ENCODE measurements around the gene TJP2.

The TJP2 gene

DNA sequence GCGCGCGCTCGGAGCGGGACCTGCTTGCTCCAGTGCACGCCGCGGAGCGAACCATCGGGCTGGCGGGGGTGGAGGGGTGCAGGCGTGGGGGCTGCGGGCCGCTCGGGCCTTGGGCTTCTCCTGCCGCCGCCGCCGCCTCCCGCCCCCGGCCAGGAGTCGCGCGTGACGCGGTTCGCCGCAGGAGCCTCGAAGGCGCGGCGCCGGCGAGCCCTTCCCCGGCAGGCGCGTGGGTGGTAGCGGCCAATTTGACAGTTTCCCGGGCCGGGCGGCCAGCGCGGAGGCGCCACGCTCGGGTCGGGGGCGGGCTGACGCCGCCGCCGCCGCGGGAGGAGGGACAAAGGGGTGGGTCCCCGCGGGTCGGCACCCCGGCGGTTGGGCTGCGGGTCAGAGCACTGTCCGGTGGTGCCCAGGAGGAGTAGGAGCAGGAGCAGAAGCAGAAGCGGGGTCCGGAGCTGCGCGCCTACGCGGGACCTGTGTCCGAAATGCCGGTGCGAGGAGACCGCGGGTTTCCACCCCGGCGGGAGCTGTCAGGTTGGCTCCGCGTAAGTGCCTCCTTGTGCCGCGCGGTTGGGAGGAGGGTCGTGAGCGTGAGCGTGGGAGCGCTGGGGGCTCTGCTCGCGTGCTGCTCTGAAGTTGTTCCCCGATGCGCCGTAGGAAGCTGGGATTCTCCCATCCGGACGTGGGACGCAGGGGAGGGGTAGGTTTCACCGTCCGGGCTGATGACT lies at the start of gene TJP2:
TSS of gene TJP2 (plus strand) at position 387 of the 725 bp plus-strand sequence. CDS start at position 483, 96 bp downstream.
- DNase-seq (ENCODE audit: low read depth): no peak
- TF ChIP-seq, protein P1, sequence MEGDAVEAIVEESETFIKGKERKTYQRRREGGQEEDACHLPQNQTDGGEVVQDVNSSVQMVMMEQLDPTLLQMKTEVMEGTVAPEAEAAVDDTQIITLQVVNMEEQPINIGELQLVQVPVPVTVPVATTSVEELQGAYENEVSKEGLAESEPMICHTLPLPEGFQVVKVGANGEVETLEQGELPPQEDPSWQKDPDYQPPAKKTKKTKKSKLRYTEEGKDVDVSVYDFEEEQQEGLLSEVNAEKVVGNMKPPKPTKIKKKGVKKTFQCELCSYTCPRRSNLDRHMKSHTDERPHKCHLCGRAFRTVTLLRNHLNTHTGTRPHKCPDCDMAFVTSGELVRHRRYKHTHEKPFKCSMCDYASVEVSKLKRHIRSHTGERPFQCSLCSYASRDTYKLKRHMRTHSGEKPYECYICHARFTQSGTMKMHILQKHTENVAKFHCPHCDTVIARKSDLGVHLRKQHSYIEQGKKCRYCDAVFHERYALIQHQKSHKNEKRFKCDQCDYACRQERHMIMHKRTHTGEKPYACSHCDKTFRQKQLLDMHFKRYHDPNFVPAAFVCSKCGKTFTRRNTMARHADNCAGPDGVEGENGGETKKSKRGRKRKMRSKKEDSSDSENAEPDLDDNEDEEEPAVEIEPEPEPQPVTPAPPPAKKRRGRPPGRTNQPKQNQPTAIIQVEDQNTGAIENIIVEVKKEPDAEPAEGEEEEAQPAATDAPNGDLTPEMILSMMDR (IDR thresholded peaks at IDR 0.05; ENCODE audit: low read depth, low read length, missing control alignments): no peak
- in situ Hi-C loops (cut with HindIII; ENCODE audit: low sequenced_read_pairs): no loop called here
- H3K4me3 ChIP-seq (ENCODE audit: low read depth, low read length): peak within 1 kb of the TSS; percentile 77

DNA sequence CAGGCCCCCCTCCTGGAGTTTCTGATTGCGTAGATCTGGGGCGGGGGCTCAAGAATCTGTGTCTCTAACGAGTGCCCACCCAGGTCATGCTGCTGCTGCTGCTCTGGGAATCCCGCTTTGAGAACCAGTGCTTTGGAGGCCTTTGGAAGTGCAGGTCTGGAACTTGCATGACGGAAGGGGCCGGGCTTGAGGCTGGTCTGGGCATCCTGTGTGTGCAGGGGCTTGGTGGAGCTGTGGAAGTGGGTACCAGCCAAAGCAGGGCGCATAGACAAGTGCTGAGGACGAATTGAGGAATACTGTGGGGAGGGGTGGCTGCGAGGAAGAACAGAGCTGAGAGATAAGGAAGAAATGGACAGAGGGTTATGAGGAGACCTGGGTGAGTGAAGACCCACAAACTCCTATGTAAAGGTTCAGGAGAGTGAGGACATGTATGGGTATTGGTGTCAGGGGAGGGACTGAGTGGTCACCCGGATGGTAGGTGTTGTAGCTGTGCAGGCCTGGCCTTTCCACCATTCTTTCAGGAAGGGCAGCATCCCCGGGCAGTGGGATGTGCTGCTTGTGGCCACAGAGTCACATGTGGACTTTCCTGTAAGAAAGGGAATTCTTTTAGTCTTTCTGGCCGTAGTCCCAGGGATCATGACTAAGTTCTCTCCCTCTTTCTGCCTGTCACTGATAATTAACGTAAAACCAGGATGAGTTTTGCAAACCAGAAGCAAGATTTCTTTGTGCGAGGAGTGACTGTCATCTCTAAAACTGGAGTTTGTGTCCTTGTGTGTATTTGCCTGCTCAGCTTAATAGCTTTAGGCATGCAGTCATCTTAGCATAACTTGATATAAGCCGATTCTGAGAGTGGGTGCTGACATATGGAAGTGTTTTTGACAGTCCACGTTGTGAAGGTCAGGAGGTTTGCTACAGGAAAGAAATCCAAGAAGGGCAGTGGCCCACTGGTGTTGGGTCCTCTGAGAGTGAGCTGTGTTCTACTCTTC lies 43.3 kb upstream of the TJP2 start:
- DNase-seq (ENCODE audit: low read depth): peak; percentile 66
- in situ Hi-C loops (cut with HindIII; ENCODE audit: low sequenced_read_pairs): no loop called here
- TF ChIP-seq, protein P1 (IDR thresholded peaks at IDR 0.05; ENCODE audit: low read depth, low read length, missing control alignments): no peak
- H3K4me3 ChIP-seq (ENCODE audit: low read depth, low read length): no peak overlapping the region

DNA sequence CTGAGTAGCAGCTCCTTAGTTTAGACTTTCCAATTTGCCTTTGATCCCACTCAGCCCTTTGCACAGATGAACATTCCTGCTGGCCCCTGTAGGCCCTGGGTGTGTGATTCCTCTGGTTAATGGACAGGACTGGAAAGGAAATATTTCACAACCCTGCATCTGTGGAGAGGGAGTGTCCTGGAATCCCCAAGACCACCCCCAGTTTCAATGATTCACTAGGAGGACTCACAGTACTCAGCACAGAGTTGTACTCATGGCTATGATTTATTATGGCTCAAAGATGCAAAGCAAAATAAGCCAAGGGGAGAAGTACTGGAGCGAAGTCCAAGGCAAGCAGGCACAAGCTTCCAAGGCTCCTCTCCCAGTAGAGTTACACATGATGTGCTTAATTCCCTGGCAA lies 42.4 kb upstream of the TJP2 start:
- in situ Hi-C loops (cut with HindIII; ENCODE audit: low sequenced_read_pairs): no loop called here
- DNase-seq (ENCODE audit: low read depth): peak; percentile 82
- H3K4me3 ChIP-seq (ENCODE audit: low read depth, low read length): no peak overlapping the region

DNA sequence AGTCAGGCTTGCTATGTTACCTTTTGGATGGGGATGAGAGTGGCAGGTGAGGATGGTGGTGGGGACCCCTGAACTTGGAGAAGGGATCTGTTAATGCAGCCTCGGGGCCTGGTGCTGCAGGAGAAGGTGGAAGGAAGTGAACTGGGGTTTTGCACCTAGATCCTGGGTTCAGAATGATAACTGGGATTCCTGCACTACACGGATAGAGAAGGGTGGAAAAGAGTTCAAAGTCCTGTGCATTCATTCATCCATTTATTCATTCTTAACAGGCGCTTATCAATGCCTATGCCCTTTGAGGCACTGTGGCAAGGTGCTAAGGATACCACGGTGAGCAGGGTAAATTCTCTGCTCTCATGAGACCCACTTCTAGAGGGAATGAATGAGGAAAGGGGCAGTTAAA lies 41.7 kb upstream of the TJP2 start:
- DNase-seq (ENCODE audit: low read depth): no peak
- in situ Hi-C loops (cut with HindIII; ENCODE audit: low sequenced_read_pairs): no loop called here
- TF ChIP-seq, protein P1 (IDR thresholded peaks at IDR 0.05; ENCODE audit: low read depth, low read length, missing control alignments): no peak
- no peak overlapping the region for H3K4me3 ChIP-seq (ENCODE audit: low read depth, low read length)

More for the DNA sequence above, 42.4 kb upstream of the TJP2 start:
- TF ChIP-seq, protein P1 (IDR thresholded peaks at IDR 0.05; ENCODE audit: low read depth, low read length, missing control alignments): no peak

DNA sequence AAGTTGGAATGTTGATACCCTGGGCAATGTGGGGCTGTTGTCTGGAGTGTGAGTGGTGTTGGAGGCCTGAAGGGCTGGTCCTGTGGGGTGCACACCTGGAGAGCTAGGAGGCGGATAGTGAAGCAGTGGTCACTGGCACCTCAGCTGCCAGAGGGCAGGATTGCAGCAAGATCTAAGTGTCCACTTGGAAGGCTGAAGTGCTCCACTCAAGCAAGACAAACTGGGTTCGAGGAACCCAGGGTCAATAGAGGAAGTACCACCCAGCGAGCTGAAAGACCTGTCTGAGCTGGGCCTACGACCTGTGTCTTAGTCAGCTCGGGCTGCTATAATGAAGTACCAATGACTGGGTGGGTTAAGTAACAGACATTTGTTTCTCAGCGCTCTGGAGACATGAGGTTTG lies 39.7 kb upstream of the TJP2 start:
- no peak for DNase-seq (ENCODE audit: low read depth)
- in situ Hi-C loops (cut with HindIII; ENCODE audit: low sequenced_read_pairs): no loop called here
- H3K4me3 ChIP-seq (ENCODE audit: low read depth, low read length): no peak overlapping the region
- TF ChIP-seq, protein P1 (IDR thresholded peaks at IDR 0.05; ENCODE audit: low read depth, low read length, missing control alignments): no peak

DNA sequence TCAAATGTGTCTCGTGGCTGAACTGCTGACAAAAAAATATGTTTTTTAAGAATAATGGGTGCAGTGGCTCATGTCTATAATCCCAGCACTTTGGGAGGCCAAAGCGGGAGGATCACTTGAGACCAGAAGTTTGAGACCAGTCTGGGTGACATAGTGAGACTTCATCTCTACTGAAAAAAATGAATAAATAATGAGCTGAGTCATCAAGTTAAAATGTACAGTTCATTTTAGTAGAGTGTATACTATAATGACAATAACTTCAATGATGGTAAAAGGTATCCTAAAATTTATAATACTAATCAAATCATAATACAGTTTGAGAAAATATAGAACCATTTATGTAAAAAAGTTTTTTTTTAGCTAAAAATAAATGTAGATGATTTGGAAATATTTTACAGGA lies 37.9 kb upstream of the TJP2 start:
- no peak for DNase-seq (ENCODE audit: low read depth)
- TF ChIP-seq, protein P1 (IDR thresholded peaks at IDR 0.05; ENCODE audit: low read depth, low read length, missing control alignments): no peak
- H3K4me3 ChIP-seq (ENCODE audit: low read depth, low read length): no peak overlapping the region
- in situ Hi-C loops (cut with HindIII; ENCODE audit: low sequenced_read_pairs): no loop called here

All from astrocyte of the cerebellum (primary cell).